H1 (cell line): ENCODE measurements around the gene GREB1. TPM values are rescaled to one million over a fixed set of nuclear protein-coding genes. Genes with fewer than 3 reads are reported as not detected.

Experiments
- CTCF ChIA-PET: fragments of 300-600 bp; sonication (Branson Sonifier 250); formaldehyde crosslinking; loops from one replicate; lab custom pipeline; 2021; ENCODE audit not compliant: partially characterized antibody; lab: Charles Lee
- POLR2A ChIA-PET: fragments of 300-600 bp; sonication (Branson Sonifier 250); formaldehyde crosslinking; loops from one replicate; lab custom pipeline; 2021; ENCODE audit warnings: inconsistent platforms; ENCODE audit not compliant: partially characterized antibody; lab: Charles Lee
- DNase-seq, 2 experiments: peaks; one replicate each; pipeline versions ENCODE4 v3.0.0 to v3.0.0-alpha.2; 2010 to 2022; ENCODE audit warnings: low spot score in 2 of 2, low read depth in 1 of 2, mixed read lengths in 1 of 2
- FAIRE-seq: peaks from 2 replicates; lab custom pipeline; 2011; peaks lifted over from hg19 to GRCh38; lab: Jason Lieb, UNC
- H2AFZ ChIP-seq: 2 replicates; pipeline ENCODE4 v1.8.1; 2012; ENCODE audit warnings: low read length, inconsistent platforms
- H2AK5ac ChIP-seq: 2 replicates; pipeline ENCODE4 v1.6.1; 2013; ENCODE audit warnings: low read depth, low read length
- H2BK120ac ChIP-seq: replicated peaks from 2 replicates; pipeline ENCODE3; 2013; ENCODE audit warnings: low read depth, low read length, inconsistent platforms
- H2BK12ac ChIP-seq: 2 replicates; pipeline ENCODE4 v1.6.1; 2013; ENCODE audit warnings: low read depth, low read length
- H2BK15ac ChIP-seq: 2 replicates; pipeline ENCODE4 v1.6.1; 2013; ENCODE audit warnings: low read length
- H2BK20ac ChIP-seq: 2 replicates; pipeline ENCODE4 v1.6.1; 2013; ENCODE audit warnings: low read length
- H2BK5ac ChIP-seq: 2 replicates; pipeline ENCODE4 v1.6.1; 2013; ENCODE audit warnings: low read depth, low read length
- H3K14ac ChIP-seq: 2 replicates; pipeline ENCODE4 v1.6.1; 2013; ENCODE audit warnings: inconsistent platforms; ENCODE audit not compliant: insufficient read length
- H3K18ac ChIP-seq: 2 replicates; pipeline ENCODE4 v1.6.1; 2013; ENCODE audit warnings: low read length; ENCODE audit errors: extremely low read depth
- H3K23ac ChIP-seq: 2 replicates; pipeline ENCODE4 v1.6.1; 2013; ENCODE audit warnings: inconsistent platforms; ENCODE audit not compliant: insufficient read length
- H3K23me2 ChIP-seq: 2 replicates; pipeline ENCODE4 v1.6.1; 2013; ENCODE audit warnings: low read depth, low read length
- H3K27ac ChIP-seq: 2 replicates; pipeline ENCODE4 v1.6.1; 2011; ENCODE audit warnings: low read depth, low read length, inconsistent platforms
- H3K27me3 ChIP-seq, 4 experiments: replicated peaks in 1 of 4; 1 replicate in 1 of 4; 2 replicates in 3 of 4; pipeline versions ENCODE4 v1.6.1 to v1.8.1; 2011 to 2013; ENCODE audit warnings: low read length in 3 of 4, mild to moderate bottlenecking in 3 of 4, inconsistent platforms in 2 of 4, mixed read lengths in 2 of 4, moderate library complexity in 1 of 4; ENCODE audit not compliant: control insufficient read depth in 3 of 4, insufficient read depth in 3 of 4; ENCODE audit errors: extremely low read depth in 1 of 4
- H3K36me3 ChIP-seq, 4 experiments: 2 replicates each; pipeline versions ENCODE4 v1.6.1 to v1.8.1; 2011 to 2013; ENCODE audit warnings: mild to moderate bottlenecking in 4 of 4, low read length in 3 of 4, moderate library complexity in 2 of 4, control low read depth in 1 of 4, inconsistent platforms in 1 of 4; ENCODE audit not compliant: insufficient read depth in 4 of 4, control insufficient read depth in 2 of 4
- H3K4ac ChIP-seq: replicated peaks from 2 replicates; pipeline ENCODE3; 2013; ENCODE audit warnings: low read length, low read depth, mixed read lengths, inconsistent platforms; ENCODE audit not compliant: insufficient read length
- H3K4me1 ChIP-seq, 4 experiments: replicated peaks in 1 of 4; 1 replicate in 1 of 4; 2 replicates in 3 of 4; pipeline versions ENCODE4 v1.6.1 to v1.8.1; 2011 to 2013; ENCODE audit warnings: low read length in 3 of 4, inconsistent platforms in 2 of 4, mixed read lengths in 1 of 4; ENCODE audit not compliant: insufficient read depth in 4 of 4, control insufficient read depth in 3 of 4
- H3K4me2 ChIP-seq, 2 experiments: 2 replicates each; pipeline versions ENCODE4 v1.6.1 to v1.8.1; 2011 to 2013; ENCODE audit warnings: low read depth in 2 of 2, low read length in 2 of 2, control low read depth in 1 of 2, inconsistent platforms in 1 of 2, mild to moderate bottlenecking in 1 of 2; ENCODE audit not compliant: insufficient read depth in 1 of 2
- H3K4me3 ChIP-seq, 4 experiments: fragments of 200-600, 300-600 bp in 1 of 4; sonication (generic), shearing (Covaris generic), sonication (Bioruptor Twin) in 1 of 4; 2 replicates each; pipeline versions ENCODE4 v1.5.1 to v1.8.1; 2011 to 2016; ENCODE audit warnings: low read length in 4 of 4, low read depth in 3 of 4, control low read depth in 2 of 4, inconsistent platforms in 2 of 4, mild to moderate bottlenecking in 2 of 4, mixed read lengths in 1 of 4, moderate library complexity in 1 of 4; ENCODE audit not compliant: insufficient read depth in 2 of 4; ENCODE audit errors: extremely low read depth in 1 of 4
- H3K56ac ChIP-seq: replicated peaks from 2 replicates; pipeline ENCODE3; 2013; ENCODE audit warnings: low read depth, mild to moderate bottlenecking, mixed read lengths, low read length, inconsistent platforms; ENCODE audit not compliant: insufficient read length
- H3K79me1 ChIP-seq: 2 replicates; pipeline ENCODE4 v1.6.1; 2013; ENCODE audit warnings: low read depth, low read length, control low read depth
- H3K79me2 ChIP-seq, 2 experiments: 2 replicates each; pipeline versions ENCODE4 v1.6.1 to v1.8.1; 2012 to 2013; ENCODE audit warnings: low read length in 2 of 2, mild to moderate bottlenecking in 2 of 2, inconsistent platforms in 1 of 2; ENCODE audit not compliant: insufficient read depth in 2 of 2, control insufficient read depth in 1 of 2
- H3K9ac ChIP-seq, 4 experiments: replicated peaks in 1 of 4; 1 replicate in 1 of 4; 2 replicates in 3 of 4; pipeline versions ENCODE4 v1.6.1 to v1.8.1; 2011 to 2013; ENCODE audit warnings: low read depth in 3 of 4, low read length in 3 of 4, control low read depth in 2 of 4, mild to moderate bottlenecking in 2 of 4, moderate library complexity in 2 of 4, inconsistent platforms in 1 of 4; ENCODE audit errors: extremely low read depth in 1 of 4
- H3K9me3 ChIP-seq, 2 experiments: 2 replicates each; pipeline versions ENCODE4 v1.6.1 to v1.8.1; 2012 to 2013; ENCODE audit warnings: mild to moderate bottlenecking in 2 of 2, moderate library complexity in 2 of 2, control low read depth in 1 of 2, inconsistent platforms in 1 of 2, low read depth in 1 of 2, low read length in 1 of 2, mixed read lengths in 1 of 2; ENCODE audit not compliant: insufficient read depth in 2 of 2
- H4K20me1 ChIP-seq, 2 experiments: replicated peaks in 1 of 2; 2 replicates each; pipeline versions ENCODE3 to v1.8.1; 2011 to 2013; ENCODE audit warnings: inconsistent platforms in 2 of 2, low read length in 2 of 2, mild to moderate bottlenecking in 1 of 2; ENCODE audit not compliant: insufficient read depth in 2 of 2, control insufficient read depth in 1 of 2
- H4K5ac ChIP-seq: 2 replicates; pipeline ENCODE4 v1.6.1; 2013; ENCODE audit warnings: low read length, low read depth, mixed read lengths, inconsistent platforms; ENCODE audit not compliant: insufficient read length
- H4K8ac ChIP-seq: 2 replicates; pipeline ENCODE4 v1.8.0; 2013; ENCODE audit warnings: mild to moderate bottlenecking, moderate library complexity, low read length, inconsistent platforms; ENCODE audit not compliant: insufficient read depth; ENCODE audit errors: extremely low read depth
- H4K91ac ChIP-seq: replicated peaks from 2 replicates; pipeline ENCODE3; 2013; ENCODE audit warnings: low read length, mixed read lengths, inconsistent platforms; ENCODE audit not compliant: insufficient read length
- ASH2L ChIP-seq: fragments of 200-600, 300-600 bp; sonication (generic); IDR thresholded peaks from one replicate; pipeline ENCODE4 v1.7.1; 2017; ENCODE audit warnings: low read length
- EP300 ChIP-seq, 2 experiments: IDR thresholded peaks; 1 replicate in 1 of 2; 2 replicates in 1 of 2; pipeline ENCODE4 v1.6.1; 2011 to 2012; ENCODE audit warnings: low read depth in 2 of 2, low read length in 2 of 2, mild to moderate bottlenecking in 2 of 2, borderline replicate concordance in 1 of 2, inconsistent platforms in 1 of 2, moderate library complexity in 1 of 2
- KDM5A ChIP-seq: fragments of 200-600 bp; IDR thresholded peaks from 2 replicates; pipeline ENCODE4 v1.7.1; 2012; ENCODE audit warnings: mild to moderate bottlenecking, low read length, inconsistent platforms, mixed read lengths
- POLR2AphosphoS5 ChIP-seq: IDR thresholded peaks from 2 replicates; pipeline ENCODE4 v1.6.1; 2011; ENCODE audit warnings: low read depth, low read length
- RAD21 ChIP-seq, 2 experiments: IDR thresholded peaks in 1 of 2; conservative IDR thresholded peaks in 1 of 2; 2 replicates each; pipeline ENCODE4 v1.6.1; 2011; ENCODE audit warnings: low read depth in 2 of 2, low read length in 2 of 2, improper control_type of control experiment in 1 of 2, inconsistent platforms in 1 of 2, mild to moderate bottlenecking in 1 of 2, moderate library complexity in 1 of 2
- RFX5 ChIP-seq: IDR thresholded peaks from 2 replicates; pipeline ENCODE4 v1.6.1; 2011; ENCODE audit warnings: low read depth, low read length, improper control_type of control experiment, borderline replicate concordance
- SAP30 ChIP-seq: fragments of 300-600 bp; sonication (generic); IDR thresholded peaks from 2 replicates; pipeline ENCODE4 v1.7.1; 2012; ENCODE audit warnings: low read length, moderate library complexity, mild to moderate bottlenecking, inconsistent platforms; ENCODE audit not compliant: insufficient read depth, insufficient replicate concordance
- SIN3A ChIP-seq, 2 experiments: IDR thresholded peaks in 1 of 2; conservative IDR thresholded peaks in 1 of 2; 2 replicates each; pipeline ENCODE4 v1.6.1; 2011 to 2012; ENCODE audit warnings: low read length in 2 of 2, improper control_type of control experiment in 1 of 2, low read depth in 1 of 2, mild to moderate bottlenecking in 1 of 2
- SIX5 ChIP-seq: IDR thresholded peaks from 2 replicates; pipeline ENCODE4 v1.6.1; 2011; ENCODE audit warnings: mild to moderate bottlenecking, low read depth, low read length
- SP2 ChIP-seq: IDR thresholded peaks from 2 replicates; pipeline ENCODE4 v1.6.1; 2012; ENCODE audit warnings: mild to moderate bottlenecking, low read length, inconsistent platforms
- SRF ChIP-seq: IDR thresholded peaks from 2 replicates; pipeline ENCODE4 v1.6.1; 2011; ENCODE audit warnings: mild to moderate bottlenecking, low read depth, low read length, moderate library complexity
- WGBS, 2 experiments: shearing (Covaris generic) in 1 of 2; methylation state at CpG; one replicate each; pipeline versions ENCODE4 v1.1.6 to v1.1.7; 2013 to 2015; ENCODE audit warnings: low lambda C conversion rate in 2 of 2, mixed read lengths in 2 of 2, inconsistent platforms in 1 of 2, low coverage in 1 of 2, missing lambda C conversion rate in 1 of 2; ENCODE audit not compliant: insufficient replicate concordance in 2 of 2, insufficient coverage in 1 of 2, insufficient read length in 1 of 2; ENCODE audit errors: extremely low coverage in 1 of 2, missing lambda C conversion rate in 1 of 2; 5-methylcytosine and 5-hydroxymethylcytosine counted together
- polyA plus RNA-seq, 7 experiments: library from polyadenylated mRNA; depleted of rRNA in 3 of 7; stranded (reverse) in 5 of 7; unstranded in 2 of 7; fragments of >200 nt in 5 of 7; fragments of 200-250 nt in 2 of 7; gene quantifications; 1 replicate in 5 of 7; 2 replicates in 1 of 7; 4 replicates in 1 of 7; pipeline versions ENCODE4 v1.2.1 to v1.2.3, GENCODE V29; 2011 to 2013; ENCODE audit warnings: missing spikeins in 2 of 7, mixed read lengths in 2 of 7
- total RNA-seq: library from RNA; stranded (reverse); fragmentation: NEBNext Ultra II Directional; extraction: Animal tissue kit (Norgen Biotek cat#: 25700); gene quantifications from 2 replicates; pipeline ENCODE4 v1.2.1, GENCODE V29; 2021
- TF ChIP-seq, protein P1 (sequence below): IDR thresholded peaks from 2 replicates; pipeline ENCODE4 v1.6.1; 2011; ENCODE audit warnings: low read depth, mild to moderate bottlenecking, low read length; ENCODE audit not compliant: insufficient read depth

The GREB1 gene
- total and polyA plus RNA-seq, 2 of the 8 experiments (the other 6 are each of a cell fraction or from before 2014, with no cell fraction given), result 7.9 to 43.4 TPM

DNA sequence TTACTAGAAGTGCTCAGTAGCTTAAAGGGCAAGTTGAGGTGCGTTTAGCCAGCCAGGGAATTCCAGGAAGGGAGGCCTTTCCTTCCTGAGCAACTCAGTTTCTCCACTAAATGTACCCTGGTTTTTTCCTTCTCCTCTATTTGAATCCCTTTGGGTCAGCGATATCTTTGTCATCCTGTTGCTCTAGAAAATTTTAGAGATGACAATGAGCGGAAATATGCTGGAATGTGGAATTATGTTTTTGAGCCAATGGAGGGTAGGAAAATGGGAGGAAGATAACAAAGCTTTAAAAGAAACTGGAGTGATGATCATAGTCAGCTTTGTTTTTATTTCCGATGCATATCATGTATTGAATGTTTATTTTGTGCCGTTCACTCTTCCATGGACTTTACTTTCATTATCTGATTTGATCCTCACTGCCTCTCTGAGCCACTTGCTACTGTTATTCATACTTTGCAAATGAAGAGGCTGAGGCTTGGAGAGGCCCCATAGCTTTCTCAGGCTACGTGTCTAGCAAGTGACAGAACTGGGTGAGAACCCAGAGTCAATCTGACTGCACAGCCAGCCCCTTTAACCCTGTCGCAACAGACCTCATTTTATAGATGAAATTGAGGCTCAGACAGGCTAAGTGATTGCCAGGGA is 68.8 kb downstream of the GREB1 start:
- no peak overlapping the region for H3K4me2 ChIP-seq
- H3K36me3 ChIP-seq, result peaks cover 3 to 31% (median 16%) of the 10 kb centered on the region in 4 experiments; a peak in 6 of 8 replicates
- no peak overlapping the region for H2BK15ac ChIP-seq
- TF ChIP-seq SAP30 (no peak), KDM5A (no peak), EP300 (IDR thresholded peaks at IDR 0.05; ENCODE audit: borderline replicate concordance in 1 of 2, low read depth in 2 of 2, low read length in 2 of 2) (no peak), SRF (no peak), POLR2AphosphoS5 (no peak), SP2 (no peak), SIN3A (conservative IDR thresholded peaks at IDR 0.05 in 1 of 2, IDR thresholded peaks at IDR 0.05 in 1 of 2; ENCODE audit: low read depth in 1 of 2, low read length in 2 of 2) (no peak), RFX5 (no peak), ASH2L (no peak), RAD21 (IDR thresholded peaks at IDR 0.05 in 1 of 2, conservative IDR thresholded peaks at IDR 0.05 in 1 of 2; ENCODE audit: low read depth in 2 of 2, low read length in 2 of 2) (no peak), SIX5 (no peak)
- TF ChIP-seq, protein P1, sequence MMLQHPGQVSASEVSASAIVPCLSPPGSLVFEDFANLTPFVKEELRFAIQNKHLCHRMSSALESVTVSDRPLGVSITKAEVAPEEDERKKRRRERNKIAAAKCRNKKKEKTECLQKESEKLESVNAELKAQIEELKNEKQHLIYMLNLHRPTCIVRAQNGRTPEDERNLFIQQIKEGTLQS, result no peak

More for the DNA sequence above, 68.8 kb downstream of the GREB1 start:
- Histone ChIP-seq H3K18ac (no peak overlapping the region), H2AK5ac (no peak overlapping the region), H3K79me1 (no peaks in the 10 kb centered on the region), H3K4me3 (no peak overlapping the region), H2BK20ac (no peak overlapping the region), H3K23ac (no peak overlapping the region), H3K79me2 (no peaks in the 10 kb centered on the region), H3K27ac (no peak overlapping the region), H2BK12ac (no peak overlapping the region), H3K9ac (no peak overlapping the region), H3K56ac (no peak overlapping the region), H4K20me1 (no peaks in the 10 kb centered on the region), H3K4ac (no peak overlapping the region), H2BK120ac (no peak overlapping the region), H3K14ac (no peak overlapping the region), H3K9me3 (no peaks in the 10 kb centered on the region), H2AFZ (no peak overlapping the region), H3K27me3 (no peaks in the 10 kb centered on the region), H4K5ac (no peak overlapping the region), H3K4me1 (0 out of 7 replicates have a peak, but pooled peaks cover 0 to 3% (median 0%) of the 10 kb centered on the region in 4 experiments), H4K8ac (no peak overlapping the region), H4K91ac (no peak overlapping the region), H2BK5ac (no peak overlapping the region), H3K23me2 (no peaks in the 10 kb centered on the region)
- WGBS, 2 experiments, result 93% methylated on average over 7 of the region's 7 CpGs; no CpG with 5 or more reads in 1 of the 2 experiments
- FAIRE-seq, result no peak
- no peak for DNase-seq
- ChIA-PET POLR2A (interaction anchor here (0.7 kb wide), 1 partner anchor 15 kb away, joined by 4 read pairs; no protein-coding TSS in a partner anchor), CTCF (interaction anchor here (0.6 to 2.5 kb wide), 11 partner anchors 9 to 194 kb away, joined by 3 to 11 read pairs (median 3); no protein-coding TSS in a partner anchor)
